Dedifferentiated amniotic fluid mesenchymal stem cell (primary cell): ENCODE measurements around the gene ABHD16B.
A peak's percentile ranks its signal among the peaks of the same experiment; 100 is the strongest.
"Not testable (repeated sequence)": the region's sequence is repeated elsewhere in the genome, so short reads cannot be mapped to it uniquely, and the experiment has no call there.

Experiments used
- DNase-seq: peaks from one replicate; pipeline ENCODE4 v3.0.0-alpha.2; 2016; ENCODE audit errors: extremely low spot score

Gene ABHD16B

GRCh38 chr20:63878899-63879663 lies 17.8 kb downstream of the ABHD16B start:
- DNase-seq = no peak

- DNase-seq = not testable (repeated sequence)
Observed at GRCh38 chr20:63880901-63881300, 19.6 kb downstream of the ABHD16B start.

- DNase-seq = no peak
Observed at GRCh38 chr20:63881451-63882226, 20.3 kb downstream of the ABHD16B start.

DNA sequence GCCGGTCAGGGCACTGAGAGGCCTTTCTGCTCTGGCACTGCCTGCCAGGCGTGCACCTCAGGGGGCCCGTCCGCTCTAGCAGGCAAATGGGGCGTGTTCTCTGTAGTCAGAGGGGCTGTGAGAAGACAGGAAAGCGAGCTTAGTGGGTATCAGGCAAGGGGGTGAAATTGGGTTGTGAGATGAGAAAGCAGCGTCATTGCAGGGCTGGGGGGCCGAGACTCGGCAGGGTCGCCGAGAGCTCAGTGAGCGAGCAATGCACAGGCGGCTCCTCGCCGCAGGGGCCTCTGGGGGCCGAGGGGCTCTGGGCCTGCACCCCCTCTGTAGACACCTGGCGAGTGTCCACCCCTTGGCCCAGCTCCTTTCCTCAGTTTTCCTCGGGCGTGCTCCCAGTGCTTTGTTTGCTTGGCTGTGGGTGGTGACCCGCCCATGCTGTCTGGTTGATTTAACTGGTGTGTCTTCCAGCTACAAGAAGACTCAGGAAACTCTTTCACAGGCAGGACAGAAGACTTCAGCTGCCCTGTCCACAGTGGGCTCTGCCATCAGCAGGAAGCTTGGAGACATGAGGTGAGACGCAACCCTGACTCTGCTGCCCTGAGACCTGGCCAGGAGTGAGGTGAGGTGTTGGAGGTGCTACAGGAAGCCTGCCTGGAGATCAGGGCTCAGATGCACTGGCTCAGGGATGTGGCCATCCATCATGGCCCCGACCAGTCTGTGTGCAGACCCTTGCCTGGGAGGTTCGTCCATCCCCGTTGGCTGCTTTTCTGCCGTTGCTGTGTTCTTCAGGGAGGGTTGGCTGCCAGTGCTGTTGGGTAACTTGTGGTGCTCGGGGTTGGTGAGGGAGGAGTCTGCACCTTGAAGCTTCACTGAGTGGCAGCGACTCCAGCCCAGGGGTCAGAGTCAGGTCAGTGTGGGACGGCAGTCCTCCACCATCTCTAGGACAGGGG lies 21.2 kb downstream of the ABHD16B start:
- DNase-seq = no peak

GRCh38 chr20:63883201-63883593 lies 21.9 kb downstream of the ABHD16B start:
- DNase-seq = no peak

DNA sequence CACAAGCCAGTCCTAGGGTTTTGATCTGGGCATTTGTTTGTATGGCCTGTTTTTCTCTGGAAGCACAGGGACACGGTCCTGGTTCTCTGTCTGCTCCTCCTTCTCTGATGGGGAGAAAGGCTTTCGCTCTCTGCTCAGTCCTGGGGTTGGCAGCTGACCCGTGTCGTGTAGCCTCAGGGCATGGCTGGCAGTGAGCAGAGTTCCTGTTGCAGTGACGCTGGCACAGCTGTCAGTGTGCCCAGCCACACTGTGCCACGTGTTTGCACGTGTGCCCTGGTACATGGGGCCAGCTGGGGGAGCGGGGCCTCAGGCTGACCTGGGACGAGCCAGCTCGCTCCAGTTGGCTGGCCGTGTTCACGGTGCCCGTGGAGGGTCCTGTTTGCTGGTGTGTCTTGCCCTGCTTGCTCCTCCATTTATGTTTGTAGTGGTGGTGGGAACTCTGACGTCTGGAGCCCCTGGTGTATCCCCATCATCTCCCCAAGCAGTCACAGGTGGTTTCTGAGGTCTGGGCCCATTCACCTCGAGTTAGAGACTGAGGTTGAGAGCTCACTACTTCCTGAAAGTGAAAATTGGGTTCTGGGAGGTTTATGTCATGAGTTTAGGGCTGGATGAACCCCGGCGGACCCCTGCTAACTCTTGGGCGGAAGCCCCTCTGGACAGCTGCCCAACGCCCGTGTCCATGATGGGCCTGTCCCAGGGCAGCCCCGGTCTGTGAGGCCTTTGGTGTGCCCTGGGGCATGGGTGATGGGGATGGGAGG lies 23.4 kb downstream of the ABHD16B start:
- no peak for DNase-seq

- DNase-seq = no peak
Observed at GRCh38 chr20:63885264-63886053, 24.2 kb downstream of the ABHD16B start.

DNA sequence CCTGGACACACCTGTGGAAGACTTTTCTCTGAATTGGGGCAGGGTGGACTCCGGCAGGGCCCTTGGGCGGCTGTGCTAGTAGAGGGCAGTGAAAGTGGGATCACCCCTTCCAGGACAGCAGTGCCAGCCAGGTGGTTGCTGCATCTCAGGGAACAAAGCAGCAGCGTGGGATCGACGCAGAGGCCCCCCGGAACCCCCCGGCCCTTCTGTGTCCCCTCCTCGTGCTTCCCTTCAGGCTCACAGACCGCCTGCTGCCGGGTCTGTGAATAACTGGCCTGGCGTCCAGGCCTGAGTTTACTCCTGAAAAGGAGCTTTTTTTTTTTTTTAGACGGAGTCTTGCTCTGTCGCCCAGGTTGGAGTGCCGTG lies 24.7 kb downstream of the ABHD16B start:
- no peak for DNase-seq

- DNase-seq = no peak
Observed at GRCh38 chr20:63886921-63887320, 25.6 kb downstream of the ABHD16B start.

DNA sequence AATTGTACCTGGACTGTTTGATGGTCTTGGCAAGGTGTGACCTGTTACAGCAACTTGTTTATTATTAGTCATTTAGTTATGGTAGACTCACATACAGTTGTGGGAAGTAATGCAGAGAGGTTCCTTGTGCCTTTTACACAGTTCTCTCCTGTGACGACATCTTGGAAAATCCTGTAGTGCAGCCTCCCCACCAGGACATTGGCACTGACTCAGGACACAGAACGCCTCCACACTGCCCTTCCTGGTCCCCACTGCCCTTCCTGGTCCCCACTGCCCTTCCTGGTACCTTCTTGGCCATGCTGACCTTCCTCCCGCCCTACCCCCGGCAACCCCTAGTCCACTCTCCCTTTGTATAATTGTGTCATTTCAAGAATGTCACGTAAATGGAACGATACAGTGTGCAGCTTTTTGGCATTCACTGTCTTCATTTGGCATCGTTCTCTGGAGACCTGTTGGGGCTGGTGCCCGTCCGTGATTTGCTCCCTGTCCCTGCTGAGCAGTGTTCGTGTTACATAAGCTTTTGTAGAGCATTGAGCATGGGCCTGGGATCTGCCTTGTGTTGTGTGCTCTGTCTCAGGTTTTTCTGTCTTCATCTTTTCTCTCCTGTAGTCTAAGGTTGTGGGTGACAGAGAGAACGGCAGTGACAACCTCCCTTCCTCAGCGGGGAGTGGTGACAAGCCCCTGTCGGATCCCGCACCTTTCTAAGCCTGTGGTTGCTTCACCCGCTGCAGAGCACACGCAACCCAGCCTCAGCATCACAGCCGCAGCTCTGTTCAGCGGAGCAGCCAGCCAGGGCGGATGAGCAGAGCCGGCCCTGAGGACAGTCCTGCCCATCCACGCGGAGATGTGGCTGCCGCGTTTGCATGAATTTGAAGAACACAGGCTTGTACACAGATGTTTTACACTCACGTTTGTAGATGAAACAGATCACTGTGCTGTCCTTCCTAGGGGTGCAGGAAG lies 28.2 kb downstream of the ABHD16B start:
- DNase-seq = no peak

DNA sequence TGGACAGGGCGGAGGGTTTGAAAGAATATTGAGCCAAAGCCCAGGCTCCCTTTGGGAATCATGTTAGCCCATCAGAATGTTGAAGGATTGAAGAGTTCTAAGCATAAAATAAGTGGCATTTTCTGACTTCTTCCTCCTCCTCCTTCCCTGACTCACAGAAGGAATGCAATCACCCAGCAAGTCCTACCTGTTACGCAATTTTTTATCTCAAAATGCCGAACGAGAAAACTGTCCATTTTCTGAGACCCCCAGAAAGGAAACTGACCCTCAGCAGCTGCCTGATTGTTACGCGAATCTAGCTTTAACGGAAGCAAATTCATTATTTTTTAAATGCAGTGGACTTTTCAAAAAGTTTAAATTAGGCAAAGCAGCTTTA lies 28.9 kb downstream of the ABHD16B start:
- no peak for DNase-seq

DNA sequence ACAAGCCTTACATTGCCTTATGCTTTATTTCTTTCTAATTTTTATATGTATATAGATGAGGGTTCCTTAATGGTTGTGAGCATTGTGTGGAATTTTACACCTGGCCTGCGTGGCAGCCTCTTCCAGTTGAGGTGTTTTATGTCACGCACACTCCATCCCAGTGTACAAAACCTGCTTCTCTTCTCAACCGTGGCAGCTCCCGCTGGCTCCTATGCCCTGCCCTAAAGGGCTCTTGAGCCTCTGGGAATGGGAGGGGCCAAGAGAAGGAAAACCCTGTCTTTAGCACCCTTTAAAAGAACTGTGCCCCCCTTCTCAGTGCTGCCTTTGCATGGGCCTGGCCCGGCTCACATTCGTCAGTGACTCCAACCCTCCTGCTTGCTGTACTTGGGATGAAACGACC lies 29.3 kb downstream of the ABHD16B start:
- no peak for DNase-seq

DNA sequence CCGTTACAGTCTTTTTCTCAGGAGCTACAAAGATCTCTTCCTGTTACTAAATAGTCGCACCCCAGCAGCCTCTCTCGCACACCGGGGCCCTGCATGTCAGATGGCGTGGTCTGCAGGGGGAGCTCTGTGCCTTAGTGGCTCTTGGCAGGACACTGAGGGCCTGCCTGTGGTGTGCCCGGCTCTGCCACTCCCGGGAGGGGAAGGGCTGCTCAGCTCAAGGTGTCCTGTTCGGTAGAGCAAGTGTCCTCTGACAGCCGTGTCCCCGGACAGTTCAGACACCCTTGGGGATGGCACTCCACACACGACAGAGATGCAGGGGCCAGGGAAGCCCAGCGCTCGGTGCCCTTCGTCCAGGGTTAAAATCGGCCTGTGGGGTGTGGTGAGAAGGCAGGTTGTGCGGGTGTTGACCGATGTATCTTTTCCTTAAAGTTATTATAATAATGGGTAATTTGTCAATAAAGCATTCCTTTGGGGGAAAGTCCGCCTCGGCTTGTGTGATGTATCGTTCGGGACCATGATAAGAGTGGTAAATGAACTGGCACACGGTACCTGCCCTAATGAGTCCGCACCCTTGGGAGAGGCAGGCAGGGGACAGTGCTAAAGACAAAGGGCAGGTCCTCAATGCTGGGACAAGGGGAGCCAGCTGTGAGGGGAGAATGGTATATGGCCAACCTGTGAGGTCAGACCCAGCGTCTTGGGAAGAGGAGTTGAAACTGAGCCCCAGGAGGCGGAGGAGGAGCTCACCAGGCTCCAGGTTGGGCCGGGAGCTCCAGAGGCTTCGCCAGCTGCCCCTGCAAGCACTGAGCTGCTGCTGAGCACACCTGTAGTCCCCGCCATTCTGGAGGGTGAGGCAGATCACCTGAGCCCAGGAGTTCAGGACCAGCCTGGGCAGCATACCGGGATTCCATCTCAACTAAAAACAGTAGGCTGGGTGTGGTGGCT lies 30.0 kb downstream of the ABHD16B start:
- DNase-seq = no peak

DNA sequence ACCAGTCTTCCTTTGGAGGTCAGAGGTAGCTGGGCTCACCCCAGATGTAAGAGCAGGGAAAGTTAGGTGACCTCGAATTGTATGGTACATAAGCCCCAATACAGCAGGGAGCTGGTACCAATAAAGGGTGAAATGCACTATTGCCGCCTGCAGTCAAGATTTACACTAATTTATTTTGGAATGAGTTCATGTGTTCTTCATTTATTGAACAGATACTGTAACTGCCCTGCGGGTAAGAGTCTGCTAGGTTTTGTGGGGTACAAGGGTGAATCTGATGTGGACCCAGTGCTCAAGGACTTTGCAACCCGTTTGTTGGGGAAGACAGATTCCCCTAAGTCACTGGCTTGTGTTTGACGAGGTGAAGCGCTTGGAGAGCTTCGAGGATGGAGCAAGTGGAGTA lies 31.1 kb downstream of the ABHD16B start:
- DNase-seq = no peak

DNA sequence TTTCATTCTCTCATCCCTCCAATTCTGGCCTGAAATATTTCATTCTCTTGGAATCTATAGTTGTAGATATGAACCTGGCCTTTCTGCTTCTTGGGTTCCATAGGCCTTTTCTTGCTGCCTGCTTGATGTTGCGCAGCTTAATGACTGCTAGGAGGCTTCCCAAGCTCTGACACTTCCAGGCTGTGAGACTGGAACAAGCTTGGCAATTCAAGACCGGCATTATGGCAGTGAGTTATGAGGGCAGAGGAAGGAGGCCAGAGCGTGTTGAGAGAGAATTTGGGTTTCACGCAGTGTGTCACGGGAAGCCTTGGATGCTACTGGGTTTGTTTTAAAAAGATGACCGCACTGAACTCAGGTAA lies 32.7 kb downstream of the ABHD16B start:
- no peak for DNase-seq

DNA sequence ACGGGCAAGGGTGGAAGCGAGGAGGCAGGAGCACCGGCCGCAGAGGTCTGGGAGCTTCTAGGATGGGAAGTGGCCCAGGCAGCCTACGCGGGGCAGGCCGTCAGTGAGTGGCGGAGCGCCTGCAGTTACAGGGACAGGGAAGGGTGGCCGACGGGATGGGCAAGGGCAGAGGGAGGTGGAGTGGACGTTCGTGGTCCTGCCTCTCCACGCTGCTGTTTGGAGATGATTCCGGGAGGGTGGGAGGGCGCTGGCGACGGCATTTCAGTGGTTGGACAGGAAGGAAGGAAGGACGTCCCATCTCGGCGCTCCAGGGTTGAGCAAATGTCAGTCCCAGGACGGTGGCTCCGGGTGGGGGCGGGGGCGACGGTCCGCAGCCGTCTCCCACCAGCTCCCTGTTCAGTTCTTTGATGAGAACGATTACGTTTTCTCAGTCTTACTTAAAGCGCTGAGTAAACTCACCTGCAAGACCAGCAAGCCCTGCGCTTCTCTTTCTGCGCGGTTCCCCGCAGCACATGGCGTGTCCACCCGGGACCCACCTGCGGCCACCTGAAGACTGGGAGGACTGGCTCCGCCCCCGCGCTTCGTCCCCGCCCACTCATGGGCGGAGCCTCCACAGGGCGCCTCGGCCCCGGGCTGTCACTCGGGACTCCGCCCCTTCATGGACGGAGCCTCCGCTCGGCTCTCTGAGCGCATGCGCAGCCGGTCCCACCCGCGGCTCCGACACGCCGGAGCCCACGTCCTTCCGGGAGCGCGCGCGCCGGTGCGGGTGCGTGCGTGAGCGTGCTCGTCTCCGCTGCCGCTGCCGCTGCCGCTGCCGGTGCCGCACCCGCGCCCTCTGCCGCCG lies 33.3 kb downstream of the ABHD16B start, which contains the start of gene DNAJC5:
Gene DNAJC5 (plus strand): TSS at position 769 of the 844 bp plus-strand sequence. CDS start 33,220 bp downstream, outside the sequence.
- peak; percentile 89 for DNase-seq

- no peak for DNase-seq
Observed at GRCh38 chr20:63895202-63895951, 34.1 kb downstream of the ABHD16B start.
